Upper lobe of left lung (tissue), 6 donors: ENCODE results near the gene TSPYL6. TPM values are rescaled to one million over a fixed set of nuclear protein-coding genes. Genes with fewer than 3 reads are reported as not detected.

Source experiments
- ATAC-seq, 2 donors: fragments of 200-7000 bp; cut with Tn5 transposase; one replicate each; pipeline ENCODE4 v1.9.1; 2022; ENCODE audit warnings: mild to moderate bottlenecking in 2 of 2, moderate library complexity in 2 of 2; ENCODE audit not compliant: low FRiP score in 2 of 2
- DNase-seq, 2 donors: peaks; one replicate each; pipeline ENCODE4 v3.0.0-alpha.2; 2019 to 2020
- H3K27ac ChIP-seq, 4 donors: fragments of 200-600 bp; sonication (generic); one replicate each; pipeline ENCODE4 v1.5.1; 2016 to 2019
- H3K27me3 ChIP-seq, 4 donors: fragments of 200-600 bp; sonication (generic); one replicate each; pipeline ENCODE4 v1.5.1; 2017 to 2019
- H3K36me3 ChIP-seq, 4 donors: fragments of 200-600 bp; sonication (generic); one replicate each; pipeline ENCODE4 v1.5.1; 2016 to 2019
- H3K4me1 ChIP-seq, 4 donors: fragments of 200-600 bp; sonication (generic); one replicate each; pipeline ENCODE4 v1.5.1; 2018 to 2019
- H3K4me3 ChIP-seq, 4 donors: fragments of 200-600 bp; sonication (generic); one replicate each; pipeline ENCODE4 v1.5.1; 2017 to 2019; ENCODE audit warnings: mild to moderate bottlenecking in 2 of 4, moderate library complexity in 1 of 4
- H3K9me3 ChIP-seq, 4 donors: fragments of 200-600 bp; sonication (generic); one replicate each; pipeline ENCODE4 v1.5.1; 2018 to 2019
- CTCF ChIP-seq, 6 experiments: fragments of 450-650 bp in 4 of 6; fragments of 200-600 bp in 2 of 6; sonication (generic) in 2 of 6; IDR thresholded peaks; one replicate each; pipeline ENCODE4 v1.5.1; 2016 to 2019; ENCODE audit warnings: antibody characterized with exemption in 6 of 6
- EP300 ChIP-seq, 4 donors: sonication (generic); formaldehyde crosslinking; IDR thresholded peaks; one replicate each; pipeline ENCODE4 v1.5.1; 2017; ENCODE audit warnings: antibody characterized with exemption in 4 of 4, control low read depth in 2 of 4
- POLR2A ChIP-seq, 4 donors: fragments of 450-650 bp; IDR thresholded peaks; one replicate each; pipeline ENCODE4 v1.5.1; 2016 to 2017; ENCODE audit warnings: antibody characterized with exemption in 4 of 4, mild to moderate bottlenecking in 2 of 4
- POLR2AphosphoS5 ChIP-seq, 2 donors: sonication (generic); formaldehyde crosslinking; IDR thresholded peaks; one replicate each; pipeline ENCODE4 v1.5.1; 2017; ENCODE audit warnings: antibody characterized with exemption in 2 of 2
- WGBS, 2 donors: methylation state at CpG; one replicate each; pipeline ENCODE4 v1.1.5; 2017 to 2018; 5-methylcytosine and 5-hydroxymethylcytosine counted together
- total RNA-seq, 6 donors: library from RNA; depleted of rRNA in 4 of 6; stranded (reverse); fragments of >200 nt in 4 of 6; gene quantifications; one replicate each; pipeline versions ENCODE4 v1.1.0 to v1.2.1, GENCODE V29; 2016 to 2021
- donor health status: DM: no; HTN: no; CAD: no; lungs with moderate emphysema.
- donor health status: DM: no; HTN: yes; CAD: no; lungs with severe emphysema.

The TSPYL6 gene
- total RNA-seq, 6 donors from 2014 or later = 1.0 TPM; not detected in 5

- no peak for TF ChIP-seq CTCF (IDR thresholded peaks at IDR 0.05)
- no peak for TF ChIP-seq POLR2A (IDR thresholded peaks at IDR 0.05)
- no peak for TF ChIP-seq EP300 (IDR thresholded peaks at IDR 0.05)
- TF ChIP-seq POLR2AphosphoS5 (IDR thresholded peaks at IDR 0.05) = no peak
- no peak for DNase-seq
- Histone ChIP-seq H3K4me3 (no peak overlapping the region), H3K27me3 (no peaks in the 10 kb centered on the region), H3K36me3 (no peaks in the 10 kb centered on the region), H3K27ac (peak overlapping the region in 3 of 4 donors; percentile 20 to 47 (median 27)), H3K9me3 (no peaks in the 10 kb centered on the region), H3K4me1 (peaks cover 16 to 29% (median 26%) of the 10 kb centered on the region in 4 donors)
- peak in 1 of 2 donors; percentile 60 for ATAC-seq
- 37 to 58% methylated on average over 1 of the region's 1 CpG for WGBS, 2 donors
These were observed 47.4 kb downstream of the TSPYL6 start for GRCh38 chr2:54208364-54209240.

GRCh38 chr2:54207666-54208195 lies 48.3 kb downstream of the TSPYL6 start:
- peak in 1 of 4 donors; percentile 8 for TF ChIP-seq EP300 (IDR thresholded peaks at IDR 0.05)
- TF ChIP-seq POLR2AphosphoS5 (IDR thresholded peaks at IDR 0.05) = peak in 1 of 2 donors; percentile 13
- no peak for TF ChIP-seq POLR2A (IDR thresholded peaks at IDR 0.05)
- no peak for TF ChIP-seq CTCF (IDR thresholded peaks at IDR 0.05)
- peak; percentile 37 to 43 for ATAC-seq
- 33 to 35% methylated on average over 3 of the region's 3 CpGs for WGBS, 2 donors
- Histone ChIP-seq H3K36me3 (no peaks in the 10 kb centered on the region), H3K27me3 (no peaks in the 10 kb centered on the region), H3K4me1 (peaks cover 16 to 29% (median 26%) of the 10 kb centered on the region in 4 donors), H3K27ac (peak overlapping the region in 3 of 4 donors; percentile 20 to 47 (median 27)), H3K9me3 (no peaks in the 10 kb centered on the region), H3K4me3 (no peak overlapping the region)
- DNase-seq = no peak

DNA sequence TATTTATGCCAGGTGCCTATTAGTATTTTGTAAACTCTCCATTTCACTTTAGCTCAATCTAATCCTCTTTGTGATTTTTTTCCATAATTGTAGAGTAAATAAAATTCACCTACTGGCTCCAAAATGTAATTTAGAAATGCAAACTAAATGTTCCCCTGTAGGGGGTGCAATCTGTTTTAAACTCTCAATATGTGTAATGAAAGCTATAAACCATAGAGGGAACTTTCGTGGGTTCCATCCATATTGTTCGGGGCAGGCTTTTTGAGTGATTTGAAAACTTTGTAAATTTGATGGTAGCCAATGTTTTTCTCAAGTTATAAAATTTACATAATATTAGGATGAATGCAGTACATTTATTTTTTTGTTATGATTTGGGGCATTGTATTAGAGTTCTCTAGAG lies 49.4 kb downstream of the TSPYL6 start:
- no peak overlapping the region for H3K4me3 ChIP-seq
- peaks cover 16 to 29% (median 23%) of the 10 kb centered on the region in 4 donors for H3K4me1 ChIP-seq
- H3K27me3 ChIP-seq = no peaks in the 10 kb centered on the region
- H3K36me3 ChIP-seq = no peaks in the 10 kb centered on the region
- ATAC-seq (peak in 1 of 2 donors; percentile 54), DNase-seq (no peak)
- no peak for TF ChIP-seq POLR2AphosphoS5 (IDR thresholded peaks at IDR 0.05)
- TF ChIP-seq EP300 (IDR thresholded peaks at IDR 0.05) = no peak
- no peak for TF ChIP-seq POLR2A (IDR thresholded peaks at IDR 0.05)
- peak; percentile 41 to 67 (median 56) for TF ChIP-seq CTCF (IDR thresholded peaks at IDR 0.05)
- WGBS, 2 donors = 11 to 12% methylated on average over 2 of the region's 2 CpGs
- H3K9me3 ChIP-seq = no peaks in the 10 kb centered on the region
- no peak overlapping the region for H3K27ac ChIP-seq

DNA sequence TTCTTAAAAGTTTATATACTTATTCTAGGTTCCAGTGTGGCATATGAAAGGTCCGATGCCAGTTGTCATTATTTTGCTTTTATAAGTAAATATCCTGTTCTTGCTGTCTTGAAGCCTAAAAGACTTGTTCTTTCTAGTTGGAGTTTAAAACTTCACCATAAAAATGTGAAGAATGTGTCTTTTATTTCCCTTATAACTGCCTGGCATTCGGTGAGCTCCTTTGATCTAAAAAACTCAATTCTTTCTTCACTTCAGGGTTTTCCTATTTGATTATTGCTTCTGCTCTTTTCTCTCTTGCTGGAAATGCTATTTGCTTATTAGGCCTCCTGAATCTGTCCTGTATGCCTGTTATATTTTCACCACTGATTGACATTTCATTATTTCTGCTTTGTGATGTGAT lies 51.6 kb downstream of the TSPYL6 start:
- Histone ChIP-seq H3K4me3 (no peak overlapping the region), H3K27ac (no peak overlapping the region), H3K27me3 (no peaks in the 10 kb centered on the region), H3K9me3 (no peaks in the 10 kb centered on the region), H3K4me1 (peaks cover 16 to 29% (median 22%) of the 10 kb centered on the region in 4 donors), H3K36me3 (no peaks in the 10 kb centered on the region)
- TF ChIP-seq POLR2AphosphoS5 (IDR thresholded peaks at IDR 0.05) (no peak), CTCF (IDR thresholded peaks at IDR 0.05) (no peak), EP300 (IDR thresholded peaks at IDR 0.05) (no peak), POLR2A (IDR thresholded peaks at IDR 0.05) (no peak)
- no peak for ATAC-seq
- DNase-seq = no peak
- 52 to 61% methylated on average over 2 of the region's 2 CpGs for WGBS, 2 donors

Other genes with a start within 250 kb of the TSPYL6 start
- gene ACYP2, start 140.6 kb downstream of the TSPYL6 start, total RNA-seq = 10 to 100 TPM in 5 of 6 donors, 1 to 10 TPM in 1; 8.9 to 15.7 (median 14.8) TPM
- gene SPTBN1, start 200.1 kb upstream of the TSPYL6 start, total RNA-seq = 100 to 1,000 TPM; 449 to 911 (median 654) TPM